OCI-LY3 (cell line): ENCODE data around the gene KCNIP1.

ENCODE experiments used
- H2AFZ ChIP-seq: fragments of 200-600, 300-600 bp; shearing (Covaris generic); 2 replicates; pipeline ENCODE4 v1.6.0; 2014; ENCODE audit warnings: antibody characterized with exemption, low read depth, low read length
- H3K27ac ChIP-seq: fragments of 200-600, 300-600 bp; sonication (generic); 2 replicates; pipeline ENCODE4 v1.5.1; 2014; ENCODE audit warnings: mild to moderate bottlenecking, low read length, moderate library complexity, mixed read lengths
- H3K27me3 ChIP-seq: fragments of 200-600, 300-600 bp; sonication (generic); 2 replicates; pipeline ENCODE4 v1.6.1; 2014; ENCODE audit warnings: low read depth, low read length, mixed read lengths
- H3K36me3 ChIP-seq: fragments of 200-600, 300-600 bp; sonication (generic); replicated peaks from 2 replicates; pipeline ENCODE3; 2014; ENCODE audit warnings: low read depth, low read length, mixed read lengths
- H3K4me1 ChIP-seq: fragments of 300-600, 200-600 bp; sonication (generic); 2 replicates; pipeline ENCODE4 v1.6.1; 2014; ENCODE audit warnings: low read length, mixed read lengths
- H3K4me2 ChIP-seq: fragments of 200-600, 300-600 bp; sonication (generic); 2 replicates; pipeline ENCODE4 v1.6.1; 2014; ENCODE audit warnings: low read length, mixed read lengths
- H3K4me3 ChIP-seq: fragments of 300-600, 200-600 bp; sonication (generic); 2 replicates; pipeline ENCODE4 v1.5.1; 2014; ENCODE audit warnings: antibody characterized with exemption, mild to moderate bottlenecking, low read length, moderate library complexity
- H3K79me2 ChIP-seq: fragments of 300-600, 200-600 bp; shearing (Covaris generic); 2 replicates; pipeline ENCODE4 v1.6.1; 2014; ENCODE audit warnings: mild to moderate bottlenecking, low read length, mixed read lengths
- H3K9ac ChIP-seq: fragments of 300-600, 200-600 bp; shearing (Covaris generic); 2 replicates; pipeline ENCODE4 v1.6.0; 2014; ENCODE audit warnings: mild to moderate bottlenecking, low read length, moderate library complexity
- H3K9me3 ChIP-seq: fragments of 200-600, 300-600 bp; shearing (Covaris generic); 2 replicates; pipeline ENCODE4 v1.6.1; 2014; ENCODE audit warnings: low read length, mixed read lengths; ENCODE audit not compliant: insufficient read depth
- H4K20me1 ChIP-seq: fragments of 200-600, 300-600 bp; sonication (generic); 2 replicates; pipeline ENCODE4 v1.6.1; 2016; ENCODE audit warnings: low read length, mixed read lengths; ENCODE audit not compliant: insufficient read depth
- EZH2phosphoT487 ChIP-seq: fragments of 200-600 bp; shearing (Covaris generic); IDR thresholded peaks from 2 replicates; pipeline ENCODE4 v1.6.1; 2018; ENCODE audit warnings: antibody characterized with exemption, mixed run types, low read depth
- TF ChIP-seq, protein P1 (sequence below): fragments of 200-600, 300-600 bp; sonication (generic); IDR thresholded peaks from 2 replicates; pipeline ENCODE4 v1.5.1; 2014; ENCODE audit warnings: antibody characterized with exemption, low read length, low read depth

The KCNIP1 gene

DNA sequence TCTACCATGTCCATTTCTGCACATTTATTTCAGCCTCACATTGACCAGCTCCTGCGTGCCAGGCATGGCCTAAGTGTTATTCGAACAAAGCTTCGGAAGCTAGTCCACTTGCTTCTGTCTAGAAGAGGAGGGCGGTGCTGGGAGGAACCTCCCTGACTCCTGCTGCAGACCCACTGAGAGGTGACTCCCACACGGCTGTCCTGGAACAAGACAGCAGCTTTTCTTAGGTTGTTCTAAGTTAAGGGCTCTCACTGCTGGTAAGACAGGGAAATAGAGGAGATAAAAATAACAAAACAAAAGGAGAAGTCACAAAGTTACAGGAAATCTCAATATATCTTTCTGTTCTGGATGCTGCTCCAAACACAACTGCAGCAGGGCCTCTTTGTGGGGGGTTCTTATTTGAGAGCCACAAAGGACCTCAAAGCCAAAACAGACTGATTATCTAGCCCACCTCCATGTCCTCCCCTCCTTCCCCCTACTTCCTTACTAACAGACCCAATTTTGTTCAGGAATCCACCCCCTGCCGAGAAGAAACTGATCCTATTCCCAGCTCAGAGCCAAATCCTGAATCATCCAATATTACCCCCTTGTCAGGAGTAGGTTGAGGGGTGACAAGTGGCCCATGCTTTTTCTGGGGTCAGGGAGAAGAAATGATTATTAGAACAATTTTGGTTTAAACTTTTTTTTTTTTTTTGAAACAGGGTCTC, 28.4 kb upstream of the KCNIP1 start:
- Histone ChIP-seq H3K27ac (no peak overlapping the region), H3K4me2 (no peak overlapping the region), H3K79me2 (no peaks in the 10 kb centered on the region), H3K27me3 (peaks cover 15% of the 10 kb centered on the region; the same call in 1 of the 2 replicates), H3K4me1 (peaks cover 20% of the 10 kb centered on the region), H4K20me1 (no peaks in the 10 kb centered on the region), H3K36me3 (no peaks in the 10 kb centered on the region), H3K9ac (no peak overlapping the region), H3K9me3 (no peaks in the 10 kb centered on the region), H2AFZ (no peak overlapping the region), H3K4me3 (no peak overlapping the region)
- no peak for TF ChIP-seq EZH2phosphoT487
- TF ChIP-seq, protein P1, sequence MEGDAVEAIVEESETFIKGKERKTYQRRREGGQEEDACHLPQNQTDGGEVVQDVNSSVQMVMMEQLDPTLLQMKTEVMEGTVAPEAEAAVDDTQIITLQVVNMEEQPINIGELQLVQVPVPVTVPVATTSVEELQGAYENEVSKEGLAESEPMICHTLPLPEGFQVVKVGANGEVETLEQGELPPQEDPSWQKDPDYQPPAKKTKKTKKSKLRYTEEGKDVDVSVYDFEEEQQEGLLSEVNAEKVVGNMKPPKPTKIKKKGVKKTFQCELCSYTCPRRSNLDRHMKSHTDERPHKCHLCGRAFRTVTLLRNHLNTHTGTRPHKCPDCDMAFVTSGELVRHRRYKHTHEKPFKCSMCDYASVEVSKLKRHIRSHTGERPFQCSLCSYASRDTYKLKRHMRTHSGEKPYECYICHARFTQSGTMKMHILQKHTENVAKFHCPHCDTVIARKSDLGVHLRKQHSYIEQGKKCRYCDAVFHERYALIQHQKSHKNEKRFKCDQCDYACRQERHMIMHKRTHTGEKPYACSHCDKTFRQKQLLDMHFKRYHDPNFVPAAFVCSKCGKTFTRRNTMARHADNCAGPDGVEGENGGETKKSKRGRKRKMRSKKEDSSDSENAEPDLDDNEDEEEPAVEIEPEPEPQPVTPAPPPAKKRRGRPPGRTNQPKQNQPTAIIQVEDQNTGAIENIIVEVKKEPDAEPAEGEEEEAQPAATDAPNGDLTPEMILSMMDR: no peak

DNA sequence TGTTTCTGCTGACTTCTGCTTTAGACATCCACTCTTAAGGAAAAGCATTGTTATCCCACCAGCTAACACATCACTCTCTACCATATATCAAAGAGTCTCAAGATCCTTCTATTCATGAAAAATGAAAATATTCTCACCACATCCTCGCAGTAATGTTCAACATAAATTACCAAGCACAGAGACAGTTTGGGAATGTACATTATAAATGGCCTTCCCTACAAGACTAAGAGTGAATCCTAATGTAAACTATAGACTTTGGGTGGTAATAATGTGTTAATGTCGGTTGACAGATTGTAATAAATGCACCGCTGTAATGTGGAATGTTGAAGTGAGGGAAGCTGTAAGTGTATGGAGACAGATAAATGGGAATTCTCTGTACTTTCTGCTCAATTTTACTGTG, 27.1 kb upstream of the KCNIP1 start:
- no peak overlapping the region for H3K27ac ChIP-seq
- peaks cover 22% of the 10 kb centered on the region for H3K4me1 ChIP-seq
- H2AFZ ChIP-seq: no peak overlapping the region
- H3K4me2 ChIP-seq: no peak overlapping the region
- TF ChIP-seq EZH2phosphoT487: no peak
- TF ChIP-seq, protein P1: no peak
- H3K79me2 ChIP-seq: no peaks in the 10 kb centered on the region
- no peak overlapping the region for H3K4me3 ChIP-seq
- H3K36me3 ChIP-seq: no peaks in the 10 kb centered on the region
- H3K9me3 ChIP-seq: no peaks in the 10 kb centered on the region
- no peaks in the 10 kb centered on the region for H4K20me1 ChIP-seq
- H3K27me3 ChIP-seq: peaks cover 11% of the 10 kb centered on the region; the same call in 1 of the 2 replicates
- no peak overlapping the region for H3K9ac ChIP-seq

DNA sequence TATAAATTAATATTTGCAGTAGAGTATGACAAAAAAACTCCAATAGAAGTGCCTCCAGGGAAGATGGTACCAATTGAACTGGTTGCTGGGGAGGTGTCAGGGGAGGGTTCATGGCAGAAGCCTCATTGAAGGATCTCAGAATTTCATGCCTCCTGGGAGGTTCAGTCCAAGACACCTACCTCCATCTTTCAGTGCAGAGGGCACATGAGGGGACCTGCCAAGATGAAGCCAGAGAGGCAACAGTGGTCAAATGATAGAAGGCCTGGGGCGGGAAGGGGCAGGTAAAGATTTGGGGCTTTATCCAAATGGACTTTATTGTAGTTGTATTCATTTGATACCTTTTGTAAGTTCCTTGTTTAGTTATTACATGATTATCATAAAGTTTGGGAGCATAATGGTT, 25.9 kb upstream of the KCNIP1 start:
- Histone ChIP-seq H3K9me3 (no peaks in the 10 kb centered on the region), H3K4me1 (peaks cover 29% of the 10 kb centered on the region), H3K9ac (no peak overlapping the region), H3K36me3 (no peaks in the 10 kb centered on the region), H3K79me2 (no peaks in the 10 kb centered on the region), H4K20me1 (no peaks in the 10 kb centered on the region), H3K27ac (no peak overlapping the region), H3K4me2 (no peak overlapping the region), H2AFZ (no peak overlapping the region), H3K4me3 (no peak overlapping the region), H3K27me3 (peaks cover 12% of the 10 kb centered on the region)
- TF ChIP-seq, protein P1: no peak
- TF ChIP-seq EZH2phosphoT487: no peak

DNA sequence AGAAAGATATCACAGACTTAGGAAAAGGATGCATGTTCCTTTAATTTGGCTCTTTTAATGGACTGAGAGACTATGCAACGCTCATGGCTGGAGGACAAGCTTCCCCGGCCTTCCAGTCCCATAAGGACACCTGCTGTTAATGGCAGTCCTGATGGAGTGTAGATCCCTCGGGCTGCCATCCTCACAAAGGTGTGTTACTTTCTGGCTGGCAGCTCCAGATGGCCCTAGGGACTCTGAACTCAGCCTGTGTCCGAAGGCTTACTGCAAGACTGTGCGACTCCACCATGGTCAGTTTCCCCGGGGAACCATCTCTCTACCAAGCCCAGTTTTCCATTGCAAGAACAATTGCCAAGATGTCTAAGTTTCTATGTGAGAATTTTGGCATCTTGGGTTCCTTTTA, 25.5 kb upstream of the KCNIP1 start:
- no peaks in the 10 kb centered on the region for H3K79me2 ChIP-seq
- no peak for TF ChIP-seq EZH2phosphoT487
- TF ChIP-seq, protein P1: no peak
- no peaks in the 10 kb centered on the region for H3K9me3 ChIP-seq
- H3K27me3 ChIP-seq: peaks cover 16% of the 10 kb centered on the region
- H3K36me3 ChIP-seq: no peaks in the 10 kb centered on the region
- no peak overlapping the region for H3K4me3 ChIP-seq
- H2AFZ ChIP-seq: no peak overlapping the region
- H3K4me1 ChIP-seq: peaks cover 33% of the 10 kb centered on the region
- H3K4me2 ChIP-seq: no peak overlapping the region
- no peak overlapping the region for H3K9ac ChIP-seq
- H4K20me1 ChIP-seq: no peaks in the 10 kb centered on the region
- no peak overlapping the region for H3K27ac ChIP-seq
